ENCODE results near the gene VSTM2L.
A peak's percentile ranks its signal among the peaks of the same experiment; 100 is the strongest.

VSTM2L gene

GRCh38 chr20:37991157-37991866 lies 88.4 kb downstream of the VSTM2L start:
- no peak for DNase-seq

- no peak for DNase-seq
These were observed 89.0 kb downstream of the VSTM2L start for GRCh38 chr20:37991908-37992307.

- DNase-seq: peak; percentile 7 to 14
These were observed 90.0 kb downstream of the VSTM2L start for GRCh38 chr20:37992802-37993409.

GRCh38 chr20:37994512-37994911 lies 91.6 kb downstream of the VSTM2L start:
- DNase-seq: no peak

Data from Kasumi-1 (cell line).